WI38 (cell line): ENCODE measurements around the gene MOXD1.

Experiments
- H3K4me3 ChIP-seq: 2 replicates; pipeline ENCODE4 v1.5.1; 2011; ENCODE audit warnings: low read depth, mild to moderate bottlenecking, control low read depth, low read length
- CTCF ChIP-seq: IDR thresholded peaks from 2 replicates; pipeline ENCODE4 v1.5.1; 2012; ENCODE audit warnings: low read depth, mild to moderate bottlenecking, control low read depth, low read length

The MOXD1 gene

GRCh38 chr6:132289756-132290155, 111.5 kb downstream of the MOXD1 start:
- no peak overlapping the region for H3K4me3 ChIP-seq
- no peak for TF ChIP-seq CTCF

- no peak overlapping the region for H3K4me3 ChIP-seq
These were observed 114.2 kb downstream of the MOXD1 start for GRCh38 chr6:132287101-132287500.

GRCh38 chr6:132286298-132287019, 114.8 kb downstream of the MOXD1 start:
- TF ChIP-seq CTCF, result no peak
- no peak overlapping the region for H3K4me3 ChIP-seq

More at GRCh38 chr6:132287101-132287500, 114.2 kb downstream of the MOXD1 start:
- TF ChIP-seq CTCF, result no peak

- H3K4me3 ChIP-seq, result no peak overlapping the region
- TF ChIP-seq CTCF, result no peak
These were observed 116.1 kb downstream of the MOXD1 start for GRCh38 chr6:132285004-132285780.

GRCh38 chr6:132282696-132283095, 118.6 kb downstream of the MOXD1 start:
- no peak for TF ChIP-seq CTCF
- H3K4me3 ChIP-seq, result no peak overlapping the region

GRCh38 chr6:132280436-132280835, 120.8 kb downstream of the MOXD1 start:
- no peak overlapping the region for H3K4me3 ChIP-seq
- no peak for TF ChIP-seq CTCF

GRCh38 chr6:132279592-132280139, 121.6 kb downstream of the MOXD1 start:
- peak overlapping the region; percentile 62 for H3K4me3 ChIP-seq
- TF ChIP-seq CTCF, result peak; percentile 72
